C4-2B (cell line): ENCODE measurements around the gene SMCO4.

Experiments used
- H3K27ac ChIP-seq: fragments of 450-650 bp; 2 replicates; pipeline ENCODE4 v1.5.1; 2017
- CTCF ChIP-seq: fragments of 450-650 bp; conservative IDR thresholded peaks from 2 replicates; pipeline ENCODE4 v1.5.1; 2017; ENCODE audit warnings: mild to moderate bottlenecking
- ZFX ChIP-seq: fragments of 450-650 bp; IDR thresholded peaks from 2 replicates; pipeline ENCODE4 v1.6.1; 2017

The SMCO4 gene

GRCh38 chr11:93559681-93560080 lies 16.5 kb upstream of the SMCO4 start:
- no peak overlapping the region for H3K27ac ChIP-seq
- TF ChIP-seq ZFX, result no peak
- no peak for TF ChIP-seq CTCF

- TF ChIP-seq CTCF (no peak), ZFX (no peak)
- H3K27ac ChIP-seq, result no peak overlapping the region
Observed at GRCh38 chr11:93552874-93553273, 9.7 kb upstream of the SMCO4 start.

GRCh38 chr11:93549976-93550375 lies 6.8 kb upstream of the SMCO4 start:
- no peak overlapping the region for H3K27ac ChIP-seq
- TF ChIP-seq ZFX (no peak), CTCF (no peak)

GRCh38 chr11:93548679-93549319 lies 5.6 kb upstream of the SMCO4 start:
- TF ChIP-seq ZFX (no peak), CTCF (no peak)

GRCh38 chr11:93547773-93548172 lies 4.6 kb upstream of the SMCO4 start:
- no peak overlapping the region for H3K27ac ChIP-seq
- TF ChIP-seq ZFX, result no peak
- TF ChIP-seq CTCF, result no peak

More at GRCh38 chr11:93548679-93549319, 5.6 kb upstream of the SMCO4 start:
- no peak overlapping the region for H3K27ac ChIP-seq

GRCh38 chr11:93547028-93547427 lies 3.8 kb upstream of the SMCO4 start:
- TF ChIP-seq ZFX (no peak), CTCF (no peak)
- no peak overlapping the region; the same call in 1 of the 2 replicates for H3K27ac ChIP-seq

- TF ChIP-seq CTCF, result no peak
- H3K27ac ChIP-seq, result no peak overlapping the region
Observed at GRCh38 chr11:93545566-93545965, 2.4 kb upstream of the SMCO4 start.
